CD4-positive, alpha-beta memory T cell (primary cell): ENCODE results near the gene RASA1. TPM values are rescaled to one million over a fixed set of nuclear protein-coding genes. Genes with fewer than 3 reads are reported as not detected.
"Not testable (repeated sequence)": the region's sequence is repeated elsewhere in the genome, so short reads cannot be mapped to it uniquely, and the experiment has no call there.

Source experiments
- CTCF ChIA-PET: fragments of 350-600 bp; sonication (Branson Sonifier 250); formaldehyde crosslinking; loops from one replicate; lab custom pipeline; 2021; ENCODE audit warnings: inconsistent platforms; ENCODE audit not compliant: partially characterized antibody; lab: Charles Lee
- POLR2A ChIA-PET: fragments of 350-600 bp; sonication (Branson Sonifier 250); formaldehyde crosslinking; loops from one replicate; lab custom pipeline; 2021; ENCODE audit not compliant: partially characterized antibody; lab: Charles Lee
- DNase-seq, 5 donors: peaks; one replicate each; pipeline versions ENCODE4 v3.0.0 to v3.0.0-alpha.2; 2020 to 2022; ENCODE audit warnings: mixed read lengths in 1 of 5
- H3K27ac ChIP-seq: one replicate; pipeline ENCODE4 v1.7.0; 2013; ENCODE audit warnings: low read depth, low read length
- H3K27me3 ChIP-seq: 2 replicates; pipeline ENCODE4 v1.7.0; 2013; ENCODE audit warnings: mild to moderate bottlenecking, low read length, moderate library complexity; ENCODE audit not compliant: insufficient read depth
- H3K36me3 ChIP-seq: 2 replicates; pipeline ENCODE4 v1.7.0; 2013; ENCODE audit warnings: mild to moderate bottlenecking, low read length, moderate library complexity; ENCODE audit not compliant: insufficient read depth
- H3K4me1 ChIP-seq: 2 replicates; pipeline ENCODE4 v1.7.0; 2013; ENCODE audit warnings: mild to moderate bottlenecking, low read length, moderate library complexity; ENCODE audit not compliant: insufficient read depth
- H3K4me3 ChIP-seq, 2 donors: one replicate each; pipeline ENCODE4 v1.7.0; 2013; ENCODE audit warnings: low read length in 2 of 2, mild to moderate bottlenecking in 1 of 2
- H3K9me3 ChIP-seq, 2 donors: one replicate each; pipeline ENCODE4 v1.7.0; 2013; ENCODE audit warnings: low read length in 2 of 2, control low read depth in 1 of 2; ENCODE audit not compliant: control insufficient read depth in 1 of 2
- H3K27ac Mint-ChIP-seq, 7 donors: one replicate each; pipeline ENCODE4 v1.8.0; 2020 to 2021; ENCODE audit warnings: mixed read lengths in 7 of 7, mild to moderate bottlenecking in 6 of 7, inconsistent platforms in 3 of 7, moderate library complexity in 3 of 7
- H3K27me3 Mint-ChIP-seq, 2 donors: one replicate each; pipeline ENCODE4 v1.8.0; 2020 to 2021; ENCODE audit warnings: mixed read lengths in 2 of 2
- H3K36me3 Mint-ChIP-seq, 2 donors: one replicate each; pipeline ENCODE4 v1.8.0; 2020 to 2021; ENCODE audit warnings: mixed read lengths in 2 of 2, inconsistent platforms in 1 of 2, mild to moderate bottlenecking in 1 of 2
- H3K4me1 Mint-ChIP-seq, 4 donors: one replicate each; pipeline ENCODE4 v1.8.0; 2020 to 2021; ENCODE audit warnings: mixed read lengths in 4 of 4, mild to moderate bottlenecking in 1 of 4
- H3K4me3 Mint-ChIP-seq, 8 donors: one replicate each; pipeline ENCODE4 v1.8.0; 2020 to 2021; ENCODE audit warnings: mixed read lengths in 8 of 8, mild to moderate bottlenecking in 7 of 8, moderate library complexity in 6 of 8, inconsistent platforms in 3 of 8
- H3K9me3 Mint-ChIP-seq, 8 donors: one replicate each; pipeline ENCODE4 v1.8.0; 2020 to 2021; ENCODE audit warnings: mixed read lengths in 8 of 8, mild to moderate bottlenecking in 5 of 8, inconsistent platforms in 3 of 8, moderate library complexity in 1 of 8
- intact Hi-C: fragments of 100-400 bp; cut with micrococcal nuclease; formaldehyde crosslinking; loops from one replicate; pipeline ENCODE4 v1.15.1; 2023
- polyA plus RNA-seq, 2 donors: library from polyadenylated mRNA; unstranded; fragments of 300-500 nt; fragmentation: Illumina TruSeq; gene quantifications; one replicate each; pipeline ENCODE4 v1.2.3, GENCODE V29; 2021
- total RNA-seq, 2 experiments: library from RNA; stranded (reverse); gene quantifications; one replicate each; pipeline ENCODE4 v1.2.3, GENCODE V29; 2021

The RASA1 gene
- total and polyA plus RNA-seq, 4 experiments from 2014 or later, result 3.3 to 32.4 (median 21.4) TPM

GRCh38 chr5:87300744-87301143 lies 33.1 kb downstream of the RASA1 start:
- POLR2A ChIA-PET, result no interaction called here

GRCh38 chr5:87302061-87302460 lies 34.4 kb downstream of the RASA1 start:
- Mint-ChIP-seq H3K27me3 (no peaks in the 10 kb centered on the region), H3K4me1 (peaks cover 45 to 67% (median 53%) of the 10 kb centered on the region in 4 donors), H3K4me3 (no peak overlapping the region), H3K27ac (peak overlapping the region in 4 of 7 donors; percentile 18 to 76 (median 46)), H3K9me3 (peaks cover 0 to 5% (median 0%) of the 10 kb centered on the region in 8 donors), H3K36me3 (peaks cover 39 to 40% of the 10 kb centered on the region in 2 donors)
- H3K9me3 ChIP-seq, result no peaks in the 10 kb centered on the region
- H3K4me1 ChIP-seq, result peaks cover 23% of the 10 kb centered on the region
- ChIA-PET CTCF (interaction anchor here (1.2 kb wide), 1 partner anchor 16 kb away, joined by 3 read pairs; no protein-coding TSS in a partner anchor), POLR2A (no interaction called here)
- DNase-seq, result no peak
- H3K36me3 ChIP-seq, result no peaks in the 10 kb centered on the region
- no peaks in the 10 kb centered on the region for H3K27me3 ChIP-seq
- no peak overlapping the region for H3K4me3 ChIP-seq
- no peak overlapping the region for H3K27ac ChIP-seq
- intact Hi-C loops, result no loop called here

More at GRCh38 chr5:87300744-87301143, 33.1 kb downstream of the RASA1 start:
- no peaks in the 10 kb centered on the region for H3K9me3 ChIP-seq
- no peaks in the 10 kb centered on the region for H3K27me3 Mint-ChIP-seq
- H3K36me3 Mint-ChIP-seq, result peaks cover 37% of the 10 kb centered on the region in 2 donors
- no peak overlapping the region for H3K4me3 Mint-ChIP-seq
- no peaks in the 10 kb centered on the region for H3K27me3 ChIP-seq
- peaks cover 36% of the 10 kb centered on the region for H3K4me1 ChIP-seq
- H3K9me3 Mint-ChIP-seq, result peaks cover 0 to 4% (median under 1%) of the 10 kb centered on the region in 8 donors
- CTCF ChIA-PET, result interaction anchor here (0.9 kb wide), 1 partner anchor 9 kb away, joined by 3 read pairs; no protein-coding TSS in a partner anchor
- H3K36me3 ChIP-seq, result no peaks in the 10 kb centered on the region
- peak in 1 of 5 donors; percentile 45 for DNase-seq
- no peak overlapping the region for H3K27ac ChIP-seq
- peaks cover 56 to 75% (median 61%) of the 10 kb centered on the region in 4 donors for H3K4me1 Mint-ChIP-seq
- no peak overlapping the region for H3K4me3 ChIP-seq
- peak overlapping the region in 1 of 7 donors; percentile 68 for H3K27ac Mint-ChIP-seq
- intact Hi-C loops, result loop anchor here (2.0 kb wide), 1 partner anchor 70 kb away; no protein-coding TSS in a partner anchor

- Histone ChIP-seq H3K9me3 (no peaks in the 10 kb centered on the region), H3K4me3 (no peak overlapping the region), H3K27me3 (no peaks in the 10 kb centered on the region), H3K4me1 (peaks cover 15% of the 10 kb centered on the region), H3K36me3 (no peaks in the 10 kb centered on the region), H3K27ac (no peak overlapping the region)
- Mint-ChIP-seq H3K27me3 (no peaks in the 10 kb centered on the region), H3K9me3 (peaks cover 0 to 5% (median 0%) of the 10 kb centered on the region in 8 donors), H3K4me3 (no peak overlapping the region), H3K36me3 (peaks cover 37 to 45% of the 10 kb centered on the region in 2 donors), H3K4me1 (peaks cover 40 to 65% (median 48%) of the 10 kb centered on the region in 4 donors), H3K27ac (peak overlapping the region in 3 of 7 donors; percentile 26 to 69 (median 44))
- no peak for DNase-seq
- CTCF ChIA-PET, result interaction anchor here (1.2 kb wide), 1 partner anchor 15 kb away, joined by 3 read pairs; no protein-coding TSS in a partner anchor
- intact Hi-C loops, result no loop called here
- POLR2A ChIA-PET, result no interaction called here
These were observed 35.6 kb downstream of the RASA1 start for GRCh38 chr5:87303324-87303723.

DNA sequence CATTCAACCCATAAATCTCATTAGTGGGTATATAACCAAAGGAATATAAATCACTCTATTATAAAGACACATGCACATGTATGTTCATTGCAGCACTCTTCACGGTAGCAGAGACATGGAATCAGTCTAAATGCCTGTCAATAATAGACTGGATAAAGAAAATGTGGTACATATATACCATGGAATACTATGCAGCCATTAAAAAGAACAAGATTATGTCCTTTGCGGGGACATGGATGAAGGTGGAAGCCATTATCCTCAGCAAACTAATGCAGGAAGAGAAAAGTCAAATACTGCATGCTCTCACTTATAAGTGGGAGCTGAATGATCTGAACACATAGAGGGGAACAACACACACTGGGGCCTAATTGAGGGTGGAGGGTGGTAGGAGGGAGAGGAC lies 38.4 kb downstream of the RASA1 start:
- H3K27ac Mint-ChIP-seq, intact Hi-C loops, H3K27ac ChIP-seq, H3K27me3 Mint-ChIP-seq, H3K27me3 ChIP-seq, H3K9me3 ChIP-seq, H3K9me3 Mint-ChIP-seq, DNase-seq, CTCF ChIA-PET, H3K36me3 ChIP-seq, POLR2A ChIA-PET, H3K4me3 ChIP-seq, H3K4me3 Mint-ChIP-seq: not testable (repeated sequence)
- H3K4me1 ChIP-seq, result peaks cover 28% of the 10 kb centered on the region
- H3K36me3 Mint-ChIP-seq, result peaks cover 36 to 52% of the 10 kb centered on the region in 2 donors
- peaks cover 41 to 64% (median 48%) of the 10 kb centered on the region in 4 donors for H3K4me1 Mint-ChIP-seq

DNA sequence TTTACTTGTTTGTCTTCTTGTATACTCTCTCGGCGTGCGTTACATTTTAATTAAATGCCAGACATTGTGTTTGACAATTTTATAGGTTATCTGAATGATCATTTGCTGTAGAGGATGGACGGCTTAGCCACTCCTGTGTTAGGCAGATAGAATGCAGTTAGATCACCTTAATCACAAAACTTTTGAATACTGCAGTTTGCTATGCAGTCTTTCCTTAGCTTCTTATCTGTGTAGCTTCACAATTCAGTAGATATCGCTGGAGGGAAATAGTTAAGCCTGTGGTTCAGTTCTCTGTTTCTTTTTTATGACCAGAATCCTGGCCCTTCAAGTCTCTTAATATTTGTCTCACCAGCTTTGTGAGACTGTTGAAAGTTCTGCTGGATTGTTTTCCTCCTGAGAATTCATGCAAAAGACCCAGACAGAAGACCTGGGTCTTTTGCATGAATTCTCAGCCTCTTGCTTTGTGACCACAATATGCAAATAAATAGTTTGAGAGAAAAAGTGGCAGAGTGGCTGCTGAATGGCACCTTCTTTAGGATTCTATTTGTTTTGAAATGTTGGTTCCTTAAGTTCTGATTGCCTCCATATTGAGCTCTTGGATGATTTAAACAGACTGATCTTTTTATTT lies 40.2 kb downstream of the RASA1 start:
- no peak for DNase-seq
- H3K27me3 ChIP-seq, result no peaks in the 10 kb centered on the region
- no peak overlapping the region for H3K27ac ChIP-seq
- H3K4me3 ChIP-seq, result no peak overlapping the region
- H3K9me3 Mint-ChIP-seq, result peaks cover 0 to 5% (median 0%) of the 10 kb centered on the region in 8 donors
- ChIA-PET CTCF (interaction anchor here (0.9 kb wide), 1 partner anchor 39 kb away, joined by 3 read pairs; no protein-coding TSS in a partner anchor), POLR2A (no interaction called here)
- H3K4me3 Mint-ChIP-seq, result no peak overlapping the region
- H3K4me1 Mint-ChIP-seq, result peaks cover 32 to 60% (median 47%) of the 10 kb centered on the region in 4 donors
- no peaks in the 10 kb centered on the region for H3K27me3 Mint-ChIP-seq
- H3K27ac Mint-ChIP-seq, result peak overlapping the region in 1 of 7 donors; percentile 4
- no peaks in the 10 kb centered on the region for H3K36me3 ChIP-seq
- H3K36me3 Mint-ChIP-seq, result peaks cover 32 to 57% of the 10 kb centered on the region in 2 donors
- H3K9me3 ChIP-seq, result no peaks in the 10 kb centered on the region
- peaks cover 28% of the 10 kb centered on the region for H3K4me1 ChIP-seq
- intact Hi-C loops, result no loop called here

- peaks cover 31% of the 10 kb centered on the region for H3K4me1 ChIP-seq
- Mint-ChIP-seq H3K27ac (peak overlapping the region in 1 of 7 donors; percentile 39), H3K4me1 (peaks cover 47 to 64% (median 56%) of the 10 kb centered on the region in 4 donors), H3K36me3 (peaks cover under 1 to 35% of the 10 kb centered on the region in 2 donors), H3K27me3 (no peaks in the 10 kb centered on the region), H3K4me3 (no peak overlapping the region), H3K9me3 (no peaks in the 10 kb centered on the region)
- no peaks in the 10 kb centered on the region for H3K27me3 ChIP-seq
- H3K27ac ChIP-seq, result no peak overlapping the region
- ChIA-PET CTCF (no interaction called here), POLR2A (interaction anchor here (1.0 kb wide), 1 partner anchor 28 kb away, joined by 3 read pairs; no protein-coding TSS in a partner anchor)
- no peaks in the 10 kb centered on the region for H3K9me3 ChIP-seq
- intact Hi-C loops, result no loop called here
- no peaks in the 10 kb centered on the region for H3K36me3 ChIP-seq
- DNase-seq, result no peak
- no peak overlapping the region for H3K4me3 ChIP-seq
These were observed 44.0 kb downstream of the RASA1 start for GRCh38 chr5:87311405-87312279.

GRCh38 chr5:87313216-87313615 lies 45.5 kb downstream of the RASA1 start:
- H3K27ac Mint-ChIP-seq, result peak overlapping the region in 3 of 7 donors; percentile 26 to 80 (median 27)
- H3K4me3 Mint-ChIP-seq, result no peak overlapping the region
- peaks cover 46 to 69% (median 55%) of the 10 kb centered on the region in 4 donors for H3K4me1 Mint-ChIP-seq
- POLR2A ChIA-PET, result no interaction called here
- H3K9me3 ChIP-seq, result no peaks in the 10 kb centered on the region
- DNase-seq, result no peak
- H3K4me3 ChIP-seq, result no peak overlapping the region
- no peaks in the 10 kb centered on the region for H3K27me3 ChIP-seq
- peaks cover 0 to 3% (median 0%) of the 10 kb centered on the region in 8 donors for H3K9me3 Mint-ChIP-seq
- no peaks in the 10 kb centered on the region for H3K27me3 Mint-ChIP-seq
- no peaks in the 10 kb centered on the region for H3K36me3 ChIP-seq
- H3K4me1 ChIP-seq, result peaks cover 27% of the 10 kb centered on the region
- CTCF ChIA-PET, result no interaction called here
- intact Hi-C loops, result no loop called here
- H3K36me3 Mint-ChIP-seq, result peaks cover 5 to 33% of the 10 kb centered on the region in 2 donors
- H3K27ac ChIP-seq, result no peak overlapping the region
